WTC11 (cell line): ENCODE measurements around the gene CRPPA.

Experiments used
- ESRRA ChIP-seq: sonication (generic); formaldehyde crosslinking; IDR thresholded peaks from 2 replicates; pipeline ENCODE4 v1.8.1; 2022; ENCODE audit warnings: mild to moderate bottlenecking, missing genetic modification reagents, borderline replicate concordance
- FOXP1 ChIP-seq: sonication (generic); formaldehyde crosslinking; IDR thresholded peaks from 2 replicates; pipeline ENCODE4 v1.8.0; 2022; ENCODE audit warnings: missing genetic modification reagents, mild to moderate bottlenecking, moderate library complexity, borderline replicate concordance
- JUN ChIP-seq: sonication (generic); formaldehyde crosslinking; IDR thresholded peaks from 2 replicates; pipeline ENCODE4 v1.8.0; 2023; ENCODE audit warnings: mild to moderate bottlenecking, missing genetic modification reagents
- PRRX2 ChIP-seq: fragments of 250-450 bp; sonication (Bioruptor Pico); IDR thresholded peaks from 2 replicates; pipeline ENCODE4 v1.8.0; 2021; ENCODE audit warnings: mild to moderate bottlenecking
- SP1 ChIP-seq: sonication (generic); formaldehyde crosslinking; conservative IDR thresholded peaks from 2 replicates; pipeline ENCODE4 v1.8.1; 2022; ENCODE audit warnings: missing genetic modification reagents
- TEAD4 ChIP-seq: sonication (generic); formaldehyde crosslinking; IDR thresholded peaks from 2 replicates; pipeline ENCODE4 v1.8.0; 2022; ENCODE audit warnings: mild to moderate bottlenecking, missing genetic modification reagents
- ZNF121 ChIP-seq: sonication (generic); formaldehyde crosslinking; IDR thresholded peaks from 2 replicates; pipeline ENCODE4 v1.8.0; 2023; ENCODE audit warnings: missing genetic modification reagents
- TF ChIP-seq, protein P1 (sequence below): fragments of 200-600 bp; IDR thresholded peaks from 2 replicates; pipeline ENCODE4 v1.8.0; 2022; ENCODE audit warnings: antibody characterized with exemption
- TF ChIP-seq, protein P2 (sequence below): fragments of 250-450 bp; sonication (Bioruptor Pico); IDR thresholded peaks from 2 replicates; pipeline ENCODE4 v1.9.0; 2021; ENCODE audit warnings: moderate library complexity, mild to moderate bottlenecking, inconsistent platforms, borderline replicate concordance

DNA sequence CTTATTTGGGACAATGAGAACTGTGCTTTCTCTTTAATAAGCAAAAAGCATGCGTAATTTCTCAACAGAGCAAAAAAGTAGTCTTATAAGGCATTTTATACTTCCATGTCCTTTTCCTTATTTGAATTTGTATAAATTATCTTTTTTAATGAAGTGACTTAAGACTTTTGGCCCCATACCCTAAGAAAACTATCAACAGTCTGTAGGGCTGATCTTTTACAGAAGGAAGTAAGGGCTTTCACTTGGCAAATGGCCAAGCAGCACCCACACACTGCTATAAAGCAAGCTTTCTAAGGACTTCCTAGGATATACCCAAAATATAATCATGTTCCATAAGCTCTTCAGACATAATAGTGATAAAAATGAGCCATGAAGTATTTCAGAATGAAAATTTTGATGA is 3.4 kb downstream of the CRPPA start:
- TF ChIP-seq PRRX2 (CRISPR knock-in tag) (no peak), SP1 (CRISPR knock-in tag) (no peak), JUN (CRISPR knock-in tag) (no peak), FOXP1 (CRISPR knock-in tag) (no peak), TEAD4 (CRISPR knock-in tag) (no peak), ZNF121 (CRISPR knock-in tag) (no peak), ESRRA (CRISPR knock-in tag) (no peak)
- TF ChIP-seq, protein P1, sequence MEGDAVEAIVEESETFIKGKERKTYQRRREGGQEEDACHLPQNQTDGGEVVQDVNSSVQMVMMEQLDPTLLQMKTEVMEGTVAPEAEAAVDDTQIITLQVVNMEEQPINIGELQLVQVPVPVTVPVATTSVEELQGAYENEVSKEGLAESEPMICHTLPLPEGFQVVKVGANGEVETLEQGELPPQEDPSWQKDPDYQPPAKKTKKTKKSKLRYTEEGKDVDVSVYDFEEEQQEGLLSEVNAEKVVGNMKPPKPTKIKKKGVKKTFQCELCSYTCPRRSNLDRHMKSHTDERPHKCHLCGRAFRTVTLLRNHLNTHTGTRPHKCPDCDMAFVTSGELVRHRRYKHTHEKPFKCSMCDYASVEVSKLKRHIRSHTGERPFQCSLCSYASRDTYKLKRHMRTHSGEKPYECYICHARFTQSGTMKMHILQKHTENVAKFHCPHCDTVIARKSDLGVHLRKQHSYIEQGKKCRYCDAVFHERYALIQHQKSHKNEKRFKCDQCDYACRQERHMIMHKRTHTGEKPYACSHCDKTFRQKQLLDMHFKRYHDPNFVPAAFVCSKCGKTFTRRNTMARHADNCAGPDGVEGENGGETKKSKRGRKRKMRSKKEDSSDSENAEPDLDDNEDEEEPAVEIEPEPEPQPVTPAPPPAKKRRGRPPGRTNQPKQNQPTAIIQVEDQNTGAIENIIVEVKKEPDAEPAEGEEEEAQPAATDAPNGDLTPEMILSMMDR = no peak
- TF ChIP-seq, protein P2, sequence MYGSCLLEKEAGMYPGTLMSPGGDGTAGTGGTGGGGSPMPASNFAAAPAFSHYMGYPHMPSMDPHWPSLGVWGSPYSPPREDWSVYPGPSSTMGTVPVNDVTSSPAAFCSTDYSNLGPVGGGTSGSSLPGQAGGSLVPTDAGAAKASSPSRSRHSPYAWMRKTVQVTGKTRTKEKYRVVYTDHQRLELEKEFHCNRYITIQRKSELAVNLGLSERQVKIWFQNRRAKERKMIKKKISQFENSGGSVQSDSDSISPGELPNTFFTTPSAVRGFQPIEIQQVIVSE (CRISPR knock-in tag) = no peak
